ENCODE measurements around the gene NUCB1.
"Not testable (repeated sequence)": the region's sequence is repeated elsewhere in the genome, so short reads cannot be mapped to it uniquely, and the experiment has no call there.

DNA sequence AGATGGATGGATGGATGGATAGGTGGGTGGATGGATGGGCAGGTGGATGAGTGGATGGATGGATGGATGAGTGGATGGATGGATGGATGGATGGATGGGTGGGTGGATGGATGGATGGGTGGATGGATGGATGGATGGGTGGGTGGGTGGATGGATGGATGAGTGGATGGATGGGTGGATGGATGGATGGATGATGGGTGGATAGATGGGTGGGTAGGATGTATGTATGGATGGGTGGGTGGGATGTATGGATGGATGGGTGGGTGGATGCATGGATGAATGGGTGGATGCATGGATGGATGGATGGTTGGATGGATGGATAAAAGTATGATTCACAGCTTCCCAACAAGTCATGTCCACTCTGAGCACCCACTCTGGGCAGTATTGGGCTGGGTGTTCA is 3.7 kb downstream of the NUCB1 start:
- TF ChIP-seq, protein P1, sequence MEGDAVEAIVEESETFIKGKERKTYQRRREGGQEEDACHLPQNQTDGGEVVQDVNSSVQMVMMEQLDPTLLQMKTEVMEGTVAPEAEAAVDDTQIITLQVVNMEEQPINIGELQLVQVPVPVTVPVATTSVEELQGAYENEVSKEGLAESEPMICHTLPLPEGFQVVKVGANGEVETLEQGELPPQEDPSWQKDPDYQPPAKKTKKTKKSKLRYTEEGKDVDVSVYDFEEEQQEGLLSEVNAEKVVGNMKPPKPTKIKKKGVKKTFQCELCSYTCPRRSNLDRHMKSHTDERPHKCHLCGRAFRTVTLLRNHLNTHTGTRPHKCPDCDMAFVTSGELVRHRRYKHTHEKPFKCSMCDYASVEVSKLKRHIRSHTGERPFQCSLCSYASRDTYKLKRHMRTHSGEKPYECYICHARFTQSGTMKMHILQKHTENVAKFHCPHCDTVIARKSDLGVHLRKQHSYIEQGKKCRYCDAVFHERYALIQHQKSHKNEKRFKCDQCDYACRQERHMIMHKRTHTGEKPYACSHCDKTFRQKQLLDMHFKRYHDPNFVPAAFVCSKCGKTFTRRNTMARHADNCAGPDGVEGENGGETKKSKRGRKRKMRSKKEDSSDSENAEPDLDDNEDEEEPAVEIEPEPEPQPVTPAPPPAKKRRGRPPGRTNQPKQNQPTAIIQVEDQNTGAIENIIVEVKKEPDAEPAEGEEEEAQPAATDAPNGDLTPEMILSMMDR (IDR thresholded peaks at IDR 0.05) = not testable (repeated sequence)
- not testable (repeated sequence) for TF ChIP-seq POLR2A (IDR thresholded peaks at IDR 0.05)

Data from body of pancreas (tissue), 4 donors.